ENCODE results near the gene INPP5E.

DNA sequence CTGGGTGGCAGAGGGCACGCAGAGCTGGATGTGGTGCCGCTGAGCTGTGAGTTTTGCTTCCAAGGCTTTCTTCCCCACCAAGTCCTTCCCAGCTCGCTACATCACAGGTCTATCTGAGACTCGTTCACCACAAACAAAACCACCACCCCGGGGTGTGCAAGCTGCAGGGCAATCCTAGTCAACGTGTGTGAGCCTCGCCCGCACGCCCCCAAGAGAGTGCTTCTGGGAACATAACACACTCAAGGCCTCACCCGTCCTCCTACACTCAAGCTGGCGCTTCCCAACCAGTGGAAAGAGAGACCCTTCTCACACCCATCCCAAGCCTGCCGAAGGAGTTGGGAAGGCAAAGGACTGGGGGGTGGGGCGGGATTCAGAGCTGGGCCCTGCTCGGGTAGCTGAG, 50.2 kb downstream of the INPP5E start:
- TF ChIP-seq CTCF (IDR thresholded peaks at IDR 0.05) (no peak), EP300 (IDR thresholded peaks at IDR 0.05) (no peak), POLR2A (IDR thresholded peaks at IDR 0.05; ENCODE audit: low read depth) (no peak), POLR2AphosphoS5 (IDR thresholded peaks at IDR 0.05) (no peak)

Data from esophagus muscularis mucosa (tissue), 4 donors.